ENCODE data around the gene SMARCA4.

SMARCA4 gene

GRCh38 chr19:11046605-11047354 lies 86.0 kb downstream of the SMARCA4 start:
- no peak for DNase-seq (ENCODE audit: low read depth)
- no peak overlapping the region for H3K4me3 ChIP-seq (ENCODE audit: low read length)

DNA sequence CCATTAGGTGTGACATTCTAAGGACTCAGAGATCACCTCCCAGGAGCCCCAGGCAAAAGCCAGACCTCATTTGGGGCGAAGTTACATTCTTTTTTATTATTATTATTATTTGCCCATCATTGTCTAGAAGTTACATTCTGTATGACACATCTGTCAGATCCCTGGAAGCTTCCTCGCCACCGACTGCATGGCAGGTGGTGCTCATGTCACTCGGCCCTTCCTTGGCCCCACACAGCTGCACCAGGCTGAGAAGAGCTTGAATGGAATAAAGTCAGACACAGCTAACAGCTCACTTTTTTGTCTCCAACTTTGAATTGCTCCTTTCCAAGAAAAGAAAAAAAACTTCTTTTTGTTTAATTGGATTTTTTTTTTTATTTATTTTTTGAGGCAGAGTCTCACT lies 87.0 kb downstream of the SMARCA4 start:
- no peak for TF ChIP-seq CTCF (conservative IDR thresholded peaks at IDR 0.05; ENCODE audit: low read depth, low read length)
- no peak overlapping the region for H3K4me3 ChIP-seq (ENCODE audit: low read length)
- no peak for DNase-seq (ENCODE audit: low read depth)

More at GRCh38 chr19:11046605-11047354, 86.0 kb downstream of the SMARCA4 start:
- TF ChIP-seq CTCF (conservative IDR thresholded peaks at IDR 0.05; ENCODE audit: low read depth, low read length) = no peak

- no peak for DNase-seq (ENCODE audit: low read depth)
Measured at GRCh38 chr19:11050323-11051114, 89.7 kb downstream of the SMARCA4 start.

DNA sequence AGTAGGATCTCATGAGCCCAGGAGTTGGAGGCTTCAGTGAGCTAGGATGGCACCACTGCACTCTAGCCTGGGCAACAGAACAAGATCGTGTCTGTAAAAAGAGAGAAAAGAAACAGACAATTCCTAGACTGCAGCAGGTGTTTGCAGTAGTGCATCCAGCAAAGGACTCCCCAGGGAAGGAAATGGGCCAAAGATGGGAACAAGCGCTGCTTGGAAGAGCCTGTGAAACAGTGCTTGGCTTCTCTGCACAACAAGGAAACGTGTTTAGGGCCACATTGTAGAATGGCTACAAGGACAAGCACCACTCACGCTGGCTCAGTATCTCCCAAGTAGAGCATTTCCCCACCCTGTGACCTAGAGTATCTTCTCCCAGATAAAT lies 93.0 kb downstream of the SMARCA4 start:
- H3K4me3 ChIP-seq (ENCODE audit: low read length) = no peak overlapping the region
- no peak for TF ChIP-seq CTCF (conservative IDR thresholded peaks at IDR 0.05; ENCODE audit: low read depth, low read length)
- DNase-seq (ENCODE audit: low read depth) = no peak

More at GRCh38 chr19:11050323-11051114, 89.7 kb downstream of the SMARCA4 start:
- H3K4me3 ChIP-seq (ENCODE audit: low read length) = no peak overlapping the region
- no peak for TF ChIP-seq CTCF (conservative IDR thresholded peaks at IDR 0.05; ENCODE audit: low read depth, low read length)

GRCh38 chr19:11054200-11054599 lies 93.4 kb downstream of the SMARCA4 start:
- TF ChIP-seq CTCF (conservative IDR thresholded peaks at IDR 0.05; ENCODE audit: low read depth, low read length) = no peak
- DNase-seq (ENCODE audit: low read depth) = no peak
- no peak overlapping the region for H3K4me3 ChIP-seq (ENCODE audit: low read length)

- no peak for TF ChIP-seq CTCF (conservative IDR thresholded peaks at IDR 0.05; ENCODE audit: low read depth, low read length)
- no peak for DNase-seq (ENCODE audit: low read depth)
- no peak overlapping the region for H3K4me3 ChIP-seq (ENCODE audit: low read length)
Measured at GRCh38 chr19:11054628-11055027, 93.8 kb downstream of the SMARCA4 start.

Data from retinal pigment epithelial cell (primary cell).